SK-N-SH (cell line): ENCODE measurements around the gene RUNDC3A. TPM values are rescaled to one million over a fixed set of nuclear protein-coding genes. Genes with fewer than 3 reads are reported as not detected.

Source experiments
- CTCF ChIA-PET: fragments of 300-600, 350-600 bp; formaldehyde crosslinking; extraction: SDS; loops from one replicate; lab custom pipeline; 2021; lab: Yijun Ruan, JAX
- POLR2A ChIA-PET: fragments of 350-600 bp; sonication (Branson Sonifier 250); formaldehyde crosslinking; extraction: SDS; loops from one replicate; lab custom pipeline; 2020; ENCODE audit warnings: antibody characterized with exemption, inconsistent platforms; lab: Yijun Ruan, JAX
- DNase-seq: peaks from one replicate; pipeline ENCODE4 v3.0.0; 2012
- H2AFZ ChIP-seq: fragments of 200-600 bp; sonication (generic); 2 replicates; pipeline ENCODE4 v1.8.1; 2016; ENCODE audit warnings: antibody characterized with exemption, mild to moderate bottlenecking, low read depth
- H3F3A ChIP-seq: fragments of 200-600 bp; sonication (generic); replicated peaks from 2 replicates; pipeline ENCODE3; 2016; ENCODE audit warnings: antibody characterized with exemption, mild to moderate bottlenecking; ENCODE audit not compliant: insufficient read depth
- H3K27ac ChIP-seq, 2 experiments: fragments of 200-500 bp in 1 of 2; fragments of 200-600 bp in 1 of 2; sonication (Bioruptor generic) in 1 of 2; sonication (generic), shearing (Covaris generic) in 1 of 2; 2 replicates each; pipeline versions ENCODE4 v1.5.1 to v1.6.1; 2014 to 2016; ENCODE audit warnings: low read depth in 2 of 2, inconsistent platforms in 1 of 2, low read length in 1 of 2, mild to moderate bottlenecking in 1 of 2, mixed read lengths in 1 of 2
- H3K27me3 ChIP-seq: fragments of 200-600 bp; sonication (generic), shearing (Covaris generic); 2 replicates; pipeline ENCODE4 v1.6.1; 2016; ENCODE audit warnings: mixed run types; ENCODE audit not compliant: insufficient read depth
- H3K36me3 ChIP-seq, 2 experiments: fragments of 200-500 bp in 1 of 2; fragments of 200-600 bp in 1 of 2; sonication (Bioruptor generic) in 1 of 2; sonication (generic) in 1 of 2; replicated peaks in 1 of 2; 2 replicates each; pipeline versions ENCODE3 to v1.5.1; 2014 to 2016; ENCODE audit warnings: low read length in 1 of 2, mild to moderate bottlenecking in 1 of 2; ENCODE audit not compliant: insufficient read depth in 2 of 2, control insufficient read depth in 1 of 2
- H3K4me1 ChIP-seq, 2 experiments: fragments of 200-500 bp in 1 of 2; fragments of 200-600 bp in 1 of 2; sonication (Bioruptor generic) in 1 of 2; sonication (generic), shearing (Covaris generic) in 1 of 2; 2 replicates each; pipeline versions ENCODE4 v1.5.1 to v1.6.1; 2014 to 2016; ENCODE audit warnings: low read depth in 1 of 2, low read length in 1 of 2, mixed run types in 1 of 2; ENCODE audit not compliant: insufficient read depth in 2 of 2, control insufficient read depth in 1 of 2
- H3K4me2 ChIP-seq: fragments of 200-600 bp; sonication (generic), shearing (Covaris generic); 2 replicates; pipeline ENCODE4 v1.6.1; 2017; ENCODE audit warnings: mixed run types
- H3K4me3 ChIP-seq, 2 experiments: fragments of 200-500 bp in 1 of 2; fragments of 200-600 bp in 1 of 2; sonication (Bioruptor generic) in 1 of 2; sonication (generic), shearing (Covaris generic) in 1 of 2; 2 replicates each; pipeline versions ENCODE4 v1.5.1 to v1.8.1; 2014 to 2016; ENCODE audit warnings: low read depth in 2 of 2, inconsistent platforms in 1 of 2, low read length in 1 of 2, mild to moderate bottlenecking in 1 of 2, mixed read lengths in 1 of 2, moderate library complexity in 1 of 2
- H3K79me2 ChIP-seq: fragments of 200-600 bp; sonication (generic); 2 replicates; pipeline ENCODE4 v1.8.1; 2017; ENCODE audit warnings: mild to moderate bottlenecking; ENCODE audit not compliant: insufficient read depth
- H3K9ac ChIP-seq: fragments of 200-600 bp; sonication (generic); 2 replicates; pipeline ENCODE4 v1.6.1; 2017; ENCODE audit warnings: mixed run types
- H3K9me2 ChIP-seq: fragments of 200-600 bp; sonication (generic); 2 replicates; pipeline ENCODE4 v1.6.1; 2017; ENCODE audit warnings: mixed run types
- H3K9me3 ChIP-seq: fragments of 200-600 bp; sonication (generic); 2 replicates; pipeline ENCODE4 v1.6.1; 2017; ENCODE audit warnings: mixed run types, mild to moderate bottlenecking, moderate library complexity
- H4K20me1 ChIP-seq: fragments of 200-600 bp; sonication (generic); 2 replicates; pipeline ENCODE4 v1.6.1; 2017; ENCODE audit warnings: mild to moderate bottlenecking, mixed run types; ENCODE audit not compliant: insufficient read depth
- EP300 ChIP-seq, 2 experiments: IDR thresholded peaks; 2 replicates each; pipeline versions ENCODE4 v1.4.0 to v1.6.1; 2012; ENCODE audit warnings: borderline replicate concordance in 1 of 2, low read depth in 1 of 2, low read length in 1 of 2
- FOSL2 ChIP-seq: IDR thresholded peaks from 2 replicates; pipeline ENCODE4 v1.4.0; 2012; ENCODE audit warnings: low read depth, mild to moderate bottlenecking, moderate library complexity, borderline replicate concordance
- FOXJ3 ChIP-seq: sonication (generic); formaldehyde crosslinking; IDR thresholded peaks from 2 replicates; pipeline ENCODE4 v1.5.1; 2020; ENCODE audit warnings: mild to moderate bottlenecking, missing genetic modification reagents
- FOXM1 ChIP-seq: IDR thresholded peaks from 2 replicates; pipeline ENCODE4 v1.4.0; 2012; ENCODE audit warnings: low read depth, mild to moderate bottlenecking
- GABPA ChIP-seq: IDR thresholded peaks from 2 replicates; pipeline ENCODE4 v1.4.0; 2012; ENCODE audit warnings: low read depth, mild to moderate bottlenecking
- JUND ChIP-seq: IDR thresholded peaks from 2 replicates; pipeline ENCODE4 v1.4.0; 2012
- NFIC ChIP-seq: IDR thresholded peaks from 2 replicates; pipeline ENCODE4 v1.4.0; 2012; ENCODE audit warnings: borderline replicate concordance
- POLR2AphosphoS5 ChIP-seq: IDR thresholded peaks from 2 replicates; pipeline ENCODE4 v1.6.1; 2012; ENCODE audit warnings: low read depth, low read length
- RFX5 ChIP-seq: IDR thresholded peaks from 2 replicates; pipeline ENCODE4 v1.6.1; 2012; ENCODE audit warnings: mild to moderate bottlenecking, improper control_type of control experiment, low read length
- RXRA ChIP-seq: IDR thresholded peaks from 2 replicates; pipeline ENCODE4 v1.4.0; 2012; ENCODE audit warnings: low read depth, mild to moderate bottlenecking, borderline replicate concordance
- TAF1 ChIP-seq: IDR thresholded peaks from 2 replicates; pipeline ENCODE4 v1.6.1; 2012; ENCODE audit warnings: low read depth, mild to moderate bottlenecking, low read length, moderate library complexity, borderline replicate concordance
- TCF12 ChIP-seq: IDR thresholded peaks from 2 replicates; pipeline ENCODE4 v1.4.0; 2012
- TEAD4 ChIP-seq: IDR thresholded peaks from 2 replicates; pipeline ENCODE4 v1.4.0; 2012; ENCODE audit warnings: mild to moderate bottlenecking, borderline replicate concordance; ENCODE audit not compliant: insufficient read depth
- YY1 ChIP-seq: IDR thresholded peaks from 2 replicates; pipeline ENCODE4 v1.4.0; 2012; ENCODE audit warnings: low read depth, mild to moderate bottlenecking
- WGBS: methylation state at CpG from one replicate; pipeline ENCODE4 v1.1.6; 2017; ENCODE audit warnings: low lambda C conversion rate; 5-methylcytosine and 5-hydroxymethylcytosine counted together
- polyA plus RNA-seq, 3 experiments: library from polyadenylated mRNA; depleted of rRNA; stranded (reverse); fragments of >200 nt; gene quantifications; 2 replicates each; pipeline ENCODE4 v1.2.3, GENCODE V29; 2012
- small RNA-seq, 7 experiments: library from RNA; depleted of rRNA; stranded (forward); fragments of <200 nt; gene quantifications; one replicate each; pipeline ENCODE3, GENCODE V24; 2012
- TF ChIP-seq, protein P1 (sequence below): IDR thresholded peaks from 2 replicates; pipeline ENCODE4 v1.4.0; 2012; ENCODE audit warnings: low read depth
- TF ChIP-seq, protein P2 (sequence below): IDR thresholded peaks from 2 replicates; pipeline ENCODE4 v1.4.0; 2012; ENCODE audit warnings: low read depth, borderline replicate concordance
- TF ChIP-seq, protein P3 (sequence below): fragments of 150-350 bp; IDR thresholded peaks from 2 replicates; pipeline ENCODE4 v1.6.1; 2016; ENCODE audit warnings: mild to moderate bottlenecking, low read depth, low read length
- TF ChIP-seq, protein P4 (sequence below): IDR thresholded peaks from 2 replicates; pipeline ENCODE4 v1.4.0; 2012; ENCODE audit warnings: low read depth, borderline replicate concordance

Gene RUNDC3A
- polyA plus RNA-seq, 1 of the 3 experiments (the other 2 are of a cell fraction): 8.9 TPM

DNA sequence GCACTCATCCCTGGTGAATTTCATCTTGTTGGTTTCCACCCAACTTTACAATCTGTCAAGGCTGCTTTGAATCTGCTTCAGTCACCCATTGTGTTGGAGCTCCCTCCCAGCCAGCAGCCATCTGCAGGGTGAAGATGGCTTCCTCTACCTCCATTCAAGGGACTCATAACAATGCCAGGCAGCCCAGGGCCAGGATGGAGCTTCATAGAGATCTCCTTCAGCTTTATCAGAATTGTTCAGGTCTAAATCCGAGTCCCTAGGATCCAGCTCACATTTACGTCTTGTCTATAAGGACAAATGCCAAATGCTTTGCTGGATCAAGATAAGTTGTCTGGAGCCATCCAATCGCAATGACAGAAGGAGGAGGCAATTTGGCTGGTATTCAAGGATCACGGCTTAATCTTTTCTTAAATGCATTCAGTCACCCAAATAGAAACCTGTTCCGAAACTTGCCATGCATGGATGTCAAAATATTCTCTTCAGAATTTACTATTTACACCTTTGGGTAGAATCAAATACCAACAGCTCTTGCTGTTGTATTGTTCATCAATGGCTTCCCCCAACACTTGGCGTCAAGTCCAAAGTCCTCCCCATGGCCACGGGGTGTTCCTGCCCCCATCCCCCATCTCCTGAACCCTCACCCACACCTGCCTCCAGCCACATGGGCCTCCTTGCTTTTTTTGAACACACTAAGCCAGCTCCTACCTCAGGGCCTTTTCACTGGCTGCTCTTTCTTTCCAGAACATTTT lies 59.0 kb downstream of the RUNDC3A start:
- H2AFZ ChIP-seq: no peak overlapping the region
- H3K79me2 ChIP-seq: peaks cover 3% of the 10 kb centered on the region; the same call in 1 of the 2 replicates
- ChIA-PET POLR2A (no interaction called here), CTCF (interaction anchor here (0.9 to 1.6 kb wide), 3 partner anchors 8 to 16 kb away, joined by 3 to 6 read pairs (median 4); no protein-coding TSS in a partner anchor)
- no peaks in the 10 kb centered on the region for H3K36me3 ChIP-seq
- peaks cover 3% of the 10 kb centered on the region for H3F3A ChIP-seq
- no peaks in the 10 kb centered on the region for H3K9me2 ChIP-seq
- H3K27me3 ChIP-seq: no peaks in the 10 kb centered on the region; the same call in 1 of the 2 replicates
- TF ChIP-seq, protein P1, sequence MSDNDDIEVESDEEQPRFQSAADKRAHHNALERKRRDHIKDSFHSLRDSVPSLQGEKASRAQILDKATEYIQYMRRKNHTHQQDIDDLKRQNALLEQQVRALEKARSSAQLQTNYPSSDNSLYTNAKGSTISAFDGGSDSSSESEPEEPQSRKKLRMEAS: no peak
- TF ChIP-seq POLR2AphosphoS5 (no peak), TAF1 (no peak), FOXM1 (no peak), EP300 (IDR thresholded peaks at IDR 0.05; ENCODE audit: borderline replicate concordance in 1 of 2, low read depth in 1 of 2, low read length in 1 of 2) (no peak), RXRA (no peak), YY1 (no peak), TEAD4 (no peak), FOSL2 (no peak), GABPA (no peak), TCF12 (no peak), RFX5 (no peak), FOXJ3 (CRISPR knock-in tag) (no peak), JUND (no peak), NFIC (no peak)
- TF ChIP-seq, protein P2, sequence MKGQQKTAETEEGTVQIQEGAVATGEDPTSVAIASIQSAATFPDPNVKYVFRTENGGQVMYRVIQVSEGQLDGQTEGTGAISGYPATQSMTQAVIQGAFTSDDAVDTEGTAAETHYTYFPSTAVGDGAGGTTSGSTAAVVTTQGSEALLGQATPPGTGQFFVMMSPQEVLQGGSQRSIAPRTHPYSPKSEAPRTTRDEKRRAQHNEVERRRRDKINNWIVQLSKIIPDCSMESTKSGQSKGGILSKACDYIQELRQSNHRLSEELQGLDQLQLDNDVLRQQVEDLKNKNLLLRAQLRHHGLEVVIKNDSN: no peak
- TF ChIP-seq, protein P3, sequence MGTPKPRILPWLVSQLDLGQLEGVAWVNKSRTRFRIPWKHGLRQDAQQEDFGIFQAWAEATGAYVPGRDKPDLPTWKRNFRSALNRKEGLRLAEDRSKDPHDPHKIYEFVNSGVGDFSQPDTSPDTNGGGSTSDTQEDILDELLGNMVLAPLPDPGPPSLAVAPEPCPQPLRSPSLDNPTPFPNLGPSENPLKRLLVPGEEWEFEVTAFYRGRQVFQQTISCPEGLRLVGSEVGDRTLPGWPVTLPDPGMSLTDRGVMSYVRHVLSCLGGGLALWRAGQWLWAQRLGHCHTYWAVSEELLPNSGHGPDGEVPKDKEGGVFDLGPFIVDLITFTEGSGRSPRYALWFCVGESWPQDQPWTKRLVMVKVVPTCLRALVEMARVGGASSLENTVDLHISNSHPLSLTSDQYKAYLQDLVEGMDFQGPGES: no peak
- TF ChIP-seq, protein P4, sequence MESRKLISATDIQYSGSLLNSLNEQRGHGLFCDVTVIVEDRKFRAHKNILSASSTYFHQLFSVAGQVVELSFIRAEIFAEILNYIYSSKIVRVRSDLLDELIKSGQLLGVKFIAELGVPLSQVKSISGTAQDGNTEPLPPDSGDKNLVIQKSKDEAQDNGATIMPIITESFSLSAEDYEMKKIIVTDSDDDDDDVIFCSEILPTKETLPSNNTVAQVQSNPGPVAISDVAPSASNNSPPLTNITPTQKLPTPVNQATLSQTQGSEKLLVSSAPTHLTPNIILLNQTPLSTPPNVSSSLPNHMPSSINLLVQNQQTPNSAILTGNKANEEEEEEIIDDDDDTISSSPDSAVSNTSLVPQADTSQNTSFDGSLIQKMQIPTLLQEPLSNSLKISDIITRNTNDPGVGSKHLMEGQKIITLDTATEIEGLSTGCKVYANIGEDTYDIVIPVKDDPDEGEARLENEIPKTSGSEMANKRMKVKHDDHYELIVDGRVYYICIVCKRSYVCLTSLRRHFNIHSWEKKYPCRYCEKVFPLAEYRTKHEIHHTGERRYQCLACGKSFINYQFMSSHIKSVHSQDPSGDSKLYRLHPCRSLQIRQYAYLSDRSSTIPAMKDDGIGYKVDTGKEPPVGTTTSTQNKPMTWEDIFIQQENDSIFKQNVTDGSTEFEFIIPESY: no peak
- H3K9ac ChIP-seq: no peak overlapping the region
- DNase-seq: peak; percentile 20
- H3K4me3 ChIP-seq: no peak overlapping the region
- H4K20me1 ChIP-seq: no peaks in the 10 kb centered on the region
- no peak overlapping the region for H3K4me2 ChIP-seq
- peaks cover 0 to 4% of the 10 kb centered on the region in 2 experiments; a peak in 1 of 4 replicates for H3K4me1 ChIP-seq
- H3K27ac ChIP-seq: no peak overlapping the region
- 49% methylated on average over 7 of the region's 7 CpGs for WGBS
- H3K9me3 ChIP-seq: no peaks in the 10 kb centered on the region

Small RNA genes lying within 50 kb of the gene (small RNA-seq; reads per million reads assigned to genes)
- gene RF00012 (0 reads per million in 7 experiments), gene RN7SL507P (0 to 0.43 (median 0) reads per million in 7 experiments), gene RNU6-453P (0 to 0.53 (median 0) reads per million in 7 experiments)

Other genes with a start within 250 kb of the RUNDC3A start
- 26.6 and 31.3 TPM in 2 replicates for gene LSM12, start 241.9 kb upstream of the RUNDC3A start, polyA plus RNA-seq (2012; rRNA removed)
- gene G6PC3, start 237.9 kb upstream of the RUNDC3A start, polyA plus RNA-seq (2012; rRNA removed): 158 and 166 TPM in 2 replicates
- gene HDAC5, start 185.0 kb upstream of the RUNDC3A start, polyA plus RNA-seq (2012; rRNA removed): 19.0 and 21.0 TPM in 2 replicates
- 3.2 and 4.0 TPM in 2 replicates for gene HROB, start 166.7 kb upstream of the RUNDC3A start, polyA plus RNA-seq (2012; rRNA removed)
- gene ASB16, start 137.9 kb upstream of the RUNDC3A start, polyA plus RNA-seq (2012; rRNA removed): not detected in 2 replicates
- 49.5 and 62.2 TPM in 2 replicates for gene TMUB2, start 121.6 kb upstream of the RUNDC3A start, polyA plus RNA-seq (2012; rRNA removed)
- gene ATXN7L3, start 108.7 kb upstream of the RUNDC3A start, polyA plus RNA-seq (2012; rRNA removed): 47.7 and 57.9 TPM in 2 replicates
- gene UBTF, start 88.9 kb upstream of the RUNDC3A start, polyA plus RNA-seq (2012; rRNA removed): 33.4 and 37.2 TPM in 2 replicates
- not detected in 2 replicates for gene SLC4A1, start 40.5 kb upstream of the RUNDC3A start, polyA plus RNA-seq (2012; rRNA removed)
- gene SLC25A39, start 16.2 kb downstream of the RUNDC3A start, polyA plus RNA-seq (2012; rRNA removed): 106 and 131 TPM in 2 replicates
- gene GRN, start 36.7 kb downstream of the RUNDC3A start, polyA plus RNA-seq (2012; rRNA removed): 360 and 442 TPM in 2 replicates
- gene FAM171A2, start 55.3 kb downstream of the RUNDC3A start, polyA plus RNA-seq (2012; rRNA removed): 4.8 and 4.9 TPM in 2 replicates
- 1.3 and 1.9 TPM in 2 replicates for gene ITGA2B, start 81.0 kb downstream of the RUNDC3A start, polyA plus RNA-seq (2012; rRNA removed)
- gene GPATCH8, start 194.8 kb downstream of the RUNDC3A start, polyA plus RNA-seq (2012; rRNA removed): 12.7 and 15.2 TPM in 2 replicates
- gene FZD2, start 248.9 kb downstream of the RUNDC3A start, polyA plus RNA-seq (2012; rRNA removed): 28.9 and 35.1 TPM in 2 replicates